Non-pigmented ciliary epithelial cell (primary cell): ENCODE data around the gene CTF1.
"Not testable (repeated sequence)": the region's sequence is repeated elsewhere in the genome, so short reads cannot be mapped to it uniquely, and the experiment has no call there.

Experiments
- DNase-seq: peaks from one replicate; pipeline ENCODE4 v3.0.0-alpha.2; 2010; ENCODE audit warnings: low read depth

The CTF1 gene

GRCh38 chr16:30887927-30888326 is 8.5 kb upstream of the CTF1 start:
- DNase-seq = no peak

- no peak for DNase-seq
Observed at GRCh38 chr16:30888856-30889499, 7.4 kb upstream of the CTF1 start.

GRCh38 chr16:30889721-30890120 is 6.7 kb upstream of the CTF1 start:
- no peak for DNase-seq

GRCh38 chr16:30891043-30891823 is 5.2 kb upstream of the CTF1 start:
- DNase-seq = not testable (repeated sequence)

DNA sequence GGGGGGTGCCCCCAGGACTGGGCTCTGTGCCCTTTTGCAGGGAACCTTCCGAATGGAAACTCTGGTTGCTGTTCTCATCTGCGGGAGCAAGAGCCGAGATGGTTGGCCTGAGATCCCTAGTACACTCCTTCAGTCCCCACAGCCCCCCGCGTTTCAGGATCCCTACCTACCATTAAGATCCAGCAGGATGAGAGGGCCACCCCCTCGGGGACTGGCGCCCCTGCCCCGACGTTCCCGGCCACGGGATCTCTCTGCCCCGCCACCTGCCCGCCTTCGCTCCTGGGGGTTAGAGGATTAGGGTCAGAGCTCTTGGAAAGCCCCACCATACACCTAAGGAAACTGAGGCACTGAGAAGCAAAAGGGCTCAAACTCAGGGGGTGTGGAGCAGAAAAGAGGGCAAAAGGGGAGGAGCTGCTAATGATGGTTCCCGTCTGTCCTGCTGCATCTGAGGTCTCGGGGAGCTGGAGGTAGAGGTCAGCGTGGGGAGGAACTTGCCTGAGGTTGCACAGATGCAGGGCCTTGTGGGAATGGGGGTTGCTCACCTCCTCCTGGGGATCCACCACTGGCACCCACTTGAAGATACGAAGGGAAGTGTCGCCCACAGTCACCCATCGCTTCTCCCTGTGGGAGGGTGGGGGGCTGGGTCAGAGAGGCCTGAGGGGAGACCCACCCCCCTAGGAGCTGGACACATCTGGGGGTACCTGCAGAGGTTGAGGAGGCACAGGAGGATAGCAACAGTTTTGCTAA is 3.6 kb upstream of the CTF1 start:
- no peak for DNase-seq

DNA sequence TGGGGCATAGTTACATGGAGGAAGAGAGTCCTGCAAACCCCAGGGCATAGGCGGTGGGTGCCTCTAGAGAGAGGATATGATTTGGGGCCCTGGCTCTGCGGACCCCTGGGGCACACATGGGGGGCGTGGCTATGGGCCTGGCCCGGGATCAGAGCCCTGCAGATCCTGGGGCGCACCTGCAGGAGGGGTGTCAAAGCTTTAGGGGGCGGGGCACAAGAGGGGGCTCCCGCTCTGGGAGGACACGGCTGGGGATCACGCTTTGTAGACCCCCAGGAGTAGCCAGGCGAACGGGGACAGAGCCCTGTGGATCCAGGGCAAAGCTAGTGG is 3.0 kb upstream of the CTF1 start:
- DNase-seq = no peak

DNA sequence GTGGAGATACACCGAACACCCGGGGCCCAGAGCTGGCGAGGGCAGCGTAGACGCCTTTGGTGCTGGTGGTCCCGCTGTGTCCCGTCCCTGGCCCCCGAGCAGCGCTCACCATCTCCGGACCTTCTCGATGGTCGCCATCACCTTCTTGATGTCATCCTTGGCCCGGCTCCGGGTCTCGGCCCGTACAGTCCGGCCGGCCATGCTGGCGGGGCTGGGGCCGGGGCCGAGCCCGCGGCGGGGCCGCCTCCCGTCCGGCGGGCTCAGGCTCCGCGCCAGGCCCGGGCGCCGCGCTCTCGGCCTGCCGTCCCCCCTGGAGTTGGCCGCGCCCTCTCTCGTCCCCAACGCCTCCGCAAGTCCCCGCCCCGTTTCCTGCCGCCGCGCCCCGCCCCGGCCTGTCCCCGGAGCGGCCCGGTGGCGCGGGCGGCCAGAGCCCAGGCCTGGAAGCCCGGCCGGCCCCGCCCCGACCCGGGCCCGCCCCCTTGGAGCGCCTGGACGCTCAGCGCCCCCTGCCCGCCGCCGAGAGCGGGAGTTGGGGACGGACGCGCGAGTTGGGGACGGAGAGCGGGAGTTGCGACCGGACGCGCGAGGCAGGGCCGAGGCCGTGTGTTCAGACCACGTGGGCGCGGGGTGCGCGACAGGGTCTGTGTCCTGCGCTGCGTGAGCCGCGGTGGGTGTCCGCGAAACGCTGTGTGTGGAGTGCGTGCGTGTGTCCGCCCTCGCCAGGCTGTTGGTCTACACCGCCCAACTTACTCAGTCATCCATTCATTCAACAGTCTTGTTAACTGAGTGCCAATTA is 2.5 kb upstream of the CTF1 start, which contains the start of gene BCL7C:
Gene BCL7C, minus strand, starts transcription at position 334 of the 796 bp plus-strand sequence. Its CDS starts 133 bp downstream, at position 201.
- DNase-seq = no peak

GRCh38 chr16:30894540-30895368 is 1.7 kb upstream of the CTF1 start:
- no peak for DNase-seq

- DNase-seq = no peak
Observed at GRCh38 chr16:30895627-30896260, 670 bp upstream of the CTF1 start.

- DNase-seq = no peak
Observed at GRCh38 chr16:30896889-30897733, 697 bp downstream of the CTF1 start.

DNA sequence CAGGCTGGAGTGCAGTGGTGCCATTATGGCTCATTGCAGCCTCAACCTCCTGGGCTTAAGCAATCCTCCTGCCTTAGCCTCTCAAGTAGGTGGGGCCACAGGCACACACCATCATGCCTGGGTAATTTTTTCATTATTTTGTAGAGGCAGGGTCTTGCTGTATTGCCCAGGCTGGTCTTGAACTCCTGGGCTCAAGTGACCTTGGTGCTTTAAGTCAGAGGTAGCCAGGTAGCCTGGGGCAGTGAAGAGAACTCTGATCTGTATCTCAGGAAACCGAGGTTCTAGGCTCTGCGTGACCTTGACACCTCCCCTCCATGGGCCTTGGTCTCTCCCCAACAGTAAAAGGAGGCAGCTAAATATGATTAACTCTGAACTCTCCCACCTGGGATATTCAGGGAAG is 3.4 kb downstream of the CTF1 start:
- no peak for DNase-seq

- no peak for DNase-seq
Observed at GRCh38 chr16:30900588-30900987, 4.2 kb downstream of the CTF1 start.

- no peak for DNase-seq
Observed at GRCh38 chr16:30901201-30902028, 5.0 kb downstream of the CTF1 start.

DNA sequence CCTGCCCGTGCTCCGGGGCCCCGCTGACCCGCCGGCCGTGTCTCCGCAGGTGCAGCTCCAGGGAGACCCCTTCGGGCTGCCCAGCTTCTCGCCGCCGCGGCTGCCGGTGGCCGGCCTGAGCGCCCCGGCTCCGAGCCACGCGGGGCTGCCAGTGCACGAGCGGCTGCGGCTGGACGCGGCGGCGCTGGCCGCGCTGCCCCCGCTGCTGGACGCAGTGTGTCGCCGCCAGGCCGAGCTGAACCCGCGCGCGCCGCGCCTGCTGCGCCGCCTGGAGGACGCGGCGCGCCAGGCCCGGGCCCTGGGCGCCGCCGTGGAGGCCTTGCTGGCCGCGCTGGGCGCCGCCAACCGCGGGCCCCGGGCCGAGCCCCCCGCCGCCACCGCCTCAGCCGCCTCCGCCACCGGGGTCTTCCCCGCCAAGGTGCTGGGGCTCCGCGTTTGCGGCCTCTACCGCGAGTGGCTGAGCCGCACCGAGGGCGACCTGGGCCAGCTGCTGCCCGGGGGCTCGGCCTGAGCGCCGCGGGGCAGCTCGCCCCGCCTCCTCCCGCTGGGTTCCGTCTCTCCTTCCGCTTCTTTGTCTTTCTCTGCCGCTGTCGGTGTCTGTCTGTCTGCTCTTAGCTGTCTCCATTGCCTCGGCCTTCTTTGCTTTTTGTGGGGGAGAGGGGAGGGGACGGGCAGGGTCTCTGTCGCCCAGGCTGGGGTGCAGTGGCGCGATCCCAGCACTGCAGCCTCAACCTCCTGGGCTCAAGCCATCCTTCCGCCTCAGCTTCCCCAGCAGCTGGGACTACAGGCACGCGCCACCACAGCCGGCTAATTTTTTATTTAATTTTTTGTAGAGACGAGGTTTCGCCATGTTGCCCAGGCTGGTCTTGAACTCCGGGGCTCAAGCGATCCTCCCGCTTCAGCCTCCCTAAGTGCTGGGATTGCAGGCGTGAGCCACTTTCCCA is 5.9 kb downstream of the CTF1 start:
- no peak for DNase-seq

GRCh38 chr16:30903002-30903401 is 6.6 kb downstream of the CTF1 start:
- DNase-seq = no peak

- DNase-seq = no peak
Observed at GRCh38 chr16:30903596-30903995, 7.2 kb downstream of the CTF1 start.

GRCh38 chr16:30904114-30904780 is 7.8 kb downstream of the CTF1 start:
- no peak for DNase-seq
